WI38 (cell line): ENCODE measurements around the gene BRD8.

Source experiments
- H3K4me3 ChIP-seq: 2 replicates; pipeline ENCODE4 v1.5.1; 2011; ENCODE audit warnings: low read depth, mild to moderate bottlenecking, control low read depth, low read length
- TF ChIP-seq, protein P1 (sequence below): IDR thresholded peaks from 2 replicates; pipeline ENCODE4 v1.5.1; 2012; ENCODE audit warnings: low read depth, mild to moderate bottlenecking, control low read depth, low read length

Gene BRD8

DNA sequence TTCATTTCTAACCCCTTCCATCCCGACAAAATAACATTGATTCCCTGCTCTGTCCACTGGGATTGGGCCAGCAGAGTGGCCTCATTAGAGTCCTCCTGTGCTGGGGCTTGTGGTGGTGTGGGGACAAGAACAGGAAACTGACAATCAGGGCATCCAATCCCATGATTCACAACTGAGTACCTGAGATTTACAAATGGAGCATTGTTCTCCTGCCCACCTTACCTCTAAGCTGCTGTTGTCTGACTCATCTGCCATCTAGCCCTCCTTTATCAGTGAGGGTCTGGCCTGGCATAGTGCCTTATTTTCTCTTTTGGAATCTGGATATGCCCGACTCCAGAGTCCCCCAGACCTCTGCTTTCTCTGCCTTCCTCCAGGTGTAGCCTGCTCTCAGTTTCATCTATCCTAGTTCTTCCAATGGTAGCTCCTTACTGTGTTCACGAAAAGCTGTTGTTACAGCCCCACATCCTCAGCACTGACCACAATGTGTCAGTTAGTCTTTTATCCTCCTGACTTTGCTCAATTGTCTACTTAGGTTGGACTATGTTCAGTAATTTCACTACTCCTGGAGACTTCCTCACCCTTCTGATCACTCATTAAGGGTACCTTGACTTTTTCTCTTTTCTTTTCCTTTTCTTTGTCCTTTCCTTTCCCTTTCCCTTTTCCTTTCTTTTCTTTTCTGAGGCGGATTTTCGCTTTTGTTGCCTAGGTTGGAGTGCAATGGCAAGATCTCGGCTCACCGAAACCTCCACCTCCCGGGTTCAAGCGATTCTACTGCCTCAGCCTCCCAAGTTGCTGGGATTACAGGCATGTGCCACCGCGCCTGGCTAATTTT, 81.2 kb downstream of the BRD8 start:
- TF ChIP-seq, protein P1, sequence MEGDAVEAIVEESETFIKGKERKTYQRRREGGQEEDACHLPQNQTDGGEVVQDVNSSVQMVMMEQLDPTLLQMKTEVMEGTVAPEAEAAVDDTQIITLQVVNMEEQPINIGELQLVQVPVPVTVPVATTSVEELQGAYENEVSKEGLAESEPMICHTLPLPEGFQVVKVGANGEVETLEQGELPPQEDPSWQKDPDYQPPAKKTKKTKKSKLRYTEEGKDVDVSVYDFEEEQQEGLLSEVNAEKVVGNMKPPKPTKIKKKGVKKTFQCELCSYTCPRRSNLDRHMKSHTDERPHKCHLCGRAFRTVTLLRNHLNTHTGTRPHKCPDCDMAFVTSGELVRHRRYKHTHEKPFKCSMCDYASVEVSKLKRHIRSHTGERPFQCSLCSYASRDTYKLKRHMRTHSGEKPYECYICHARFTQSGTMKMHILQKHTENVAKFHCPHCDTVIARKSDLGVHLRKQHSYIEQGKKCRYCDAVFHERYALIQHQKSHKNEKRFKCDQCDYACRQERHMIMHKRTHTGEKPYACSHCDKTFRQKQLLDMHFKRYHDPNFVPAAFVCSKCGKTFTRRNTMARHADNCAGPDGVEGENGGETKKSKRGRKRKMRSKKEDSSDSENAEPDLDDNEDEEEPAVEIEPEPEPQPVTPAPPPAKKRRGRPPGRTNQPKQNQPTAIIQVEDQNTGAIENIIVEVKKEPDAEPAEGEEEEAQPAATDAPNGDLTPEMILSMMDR, result no peak
- H3K4me3 ChIP-seq, result no peak overlapping the region

DNA sequence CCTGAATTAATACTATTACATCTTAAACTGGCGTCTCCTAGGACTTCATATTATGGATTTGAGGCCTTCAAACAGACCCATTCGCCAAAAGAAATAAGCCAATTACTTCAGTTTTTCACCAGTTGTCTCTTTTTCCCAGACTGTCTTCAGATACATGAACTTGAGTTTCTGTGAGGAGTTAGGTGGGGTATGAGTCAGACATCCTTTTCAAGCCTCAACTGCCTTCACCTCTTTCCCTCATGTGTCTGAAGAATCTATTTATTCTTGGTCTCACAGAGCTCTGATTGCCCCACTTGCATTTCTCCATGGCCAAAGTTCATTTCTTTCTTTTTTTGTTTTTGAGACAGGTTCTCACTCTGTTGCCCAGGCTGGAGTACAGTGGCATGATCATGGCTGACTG, 82.1 kb downstream of the BRD8 start:
- no peak overlapping the region for H3K4me3 ChIP-seq
- TF ChIP-seq, protein P1, result no peak

DNA sequence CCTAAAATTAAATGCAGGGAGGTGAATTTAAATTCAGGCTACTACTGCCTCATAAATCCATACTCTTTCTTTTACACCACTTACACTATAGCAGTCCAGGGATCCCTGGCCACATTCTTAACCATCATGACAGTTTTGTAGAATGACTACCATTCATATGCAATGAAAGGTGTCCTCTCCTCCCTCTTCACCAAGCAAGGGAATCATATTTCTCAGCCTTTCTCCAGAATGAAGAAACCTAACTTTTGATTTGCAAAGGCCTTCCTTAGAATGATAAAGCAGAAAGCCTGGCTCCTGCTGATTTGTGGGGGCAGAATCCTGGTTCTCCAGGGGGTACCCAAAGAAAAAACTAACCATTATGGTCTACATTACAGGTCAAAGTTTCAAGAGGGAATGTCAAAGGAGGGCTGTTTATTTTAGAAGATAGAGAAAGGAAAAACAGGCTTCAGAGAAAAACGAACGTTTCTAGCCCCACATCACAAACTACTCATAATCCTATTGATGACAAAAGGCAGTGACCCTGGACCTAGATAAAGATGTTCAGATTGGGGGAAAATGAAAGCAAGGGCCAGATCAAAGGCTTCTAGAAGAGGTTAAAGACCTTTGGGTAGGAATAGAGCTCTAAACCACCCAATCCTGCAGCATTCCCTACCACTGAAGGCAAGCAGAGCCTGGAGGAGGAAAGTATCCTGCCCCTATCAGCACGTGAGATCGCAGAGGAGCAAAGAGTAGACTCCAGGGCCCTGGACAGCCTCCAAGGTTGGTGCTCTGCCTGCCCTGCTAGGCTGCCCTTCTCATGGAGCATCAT, 83.1 kb downstream of the BRD8 start:
- no peak overlapping the region for H3K4me3 ChIP-seq
- TF ChIP-seq, protein P1, result no peak

GRCh38 chr5:138093036-138093435, 85.4 kb downstream of the BRD8 start:
- H3K4me3 ChIP-seq, result no peak overlapping the region
- TF ChIP-seq, protein P1, result no peak

DNA sequence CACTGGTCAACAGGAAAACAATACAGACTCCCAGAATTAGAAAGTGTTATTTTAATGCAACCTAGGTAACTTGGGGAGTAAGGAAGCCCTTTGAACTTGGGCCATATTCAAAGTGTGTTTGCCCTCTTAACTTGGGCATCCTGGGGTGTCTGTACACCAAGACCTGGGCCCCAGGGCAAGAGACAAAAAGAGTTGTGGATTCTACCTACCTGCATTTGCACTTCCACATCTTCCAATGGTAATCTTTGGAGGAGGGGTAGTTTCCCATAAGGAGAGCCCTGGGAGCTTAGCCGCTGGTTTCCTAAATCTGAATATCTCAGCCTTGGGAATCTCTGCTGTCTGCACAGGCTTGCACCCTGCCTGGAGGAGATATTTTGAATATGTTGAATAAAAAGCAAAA, 86.1 kb downstream of the BRD8 start:
- TF ChIP-seq, protein P1, result no peak
- no peak overlapping the region for H3K4me3 ChIP-seq

- H3K4me3 ChIP-seq, result no peak overlapping the region
- TF ChIP-seq, protein P1, result no peak
Measured at GRCh38 chr5:138091685-138092084, 86.7 kb downstream of the BRD8 start.
